ENCODE data around the gene RIC8A. TPM values are rescaled to one million over a fixed set of nuclear protein-coding genes. Genes with fewer than 3 reads are reported as not detected.

The RIC8A gene
- total and polyA plus RNA-seq, 9 donors, result 33.6 to 119 (median 83.8) TPM

- no peaks in the 10 kb centered on the region for H3K4me1 ChIP-seq (ENCODE audit: insufficient read depth)
- H3K4me3 ChIP-seq, result no peak overlapping the region
- no peak for TF ChIP-seq POLR2A (IDR thresholded peaks at IDR 0.05)
- no peak for TF ChIP-seq EP300 (IDR thresholded peaks at IDR 0.05)
- TF ChIP-seq, protein P1, sequence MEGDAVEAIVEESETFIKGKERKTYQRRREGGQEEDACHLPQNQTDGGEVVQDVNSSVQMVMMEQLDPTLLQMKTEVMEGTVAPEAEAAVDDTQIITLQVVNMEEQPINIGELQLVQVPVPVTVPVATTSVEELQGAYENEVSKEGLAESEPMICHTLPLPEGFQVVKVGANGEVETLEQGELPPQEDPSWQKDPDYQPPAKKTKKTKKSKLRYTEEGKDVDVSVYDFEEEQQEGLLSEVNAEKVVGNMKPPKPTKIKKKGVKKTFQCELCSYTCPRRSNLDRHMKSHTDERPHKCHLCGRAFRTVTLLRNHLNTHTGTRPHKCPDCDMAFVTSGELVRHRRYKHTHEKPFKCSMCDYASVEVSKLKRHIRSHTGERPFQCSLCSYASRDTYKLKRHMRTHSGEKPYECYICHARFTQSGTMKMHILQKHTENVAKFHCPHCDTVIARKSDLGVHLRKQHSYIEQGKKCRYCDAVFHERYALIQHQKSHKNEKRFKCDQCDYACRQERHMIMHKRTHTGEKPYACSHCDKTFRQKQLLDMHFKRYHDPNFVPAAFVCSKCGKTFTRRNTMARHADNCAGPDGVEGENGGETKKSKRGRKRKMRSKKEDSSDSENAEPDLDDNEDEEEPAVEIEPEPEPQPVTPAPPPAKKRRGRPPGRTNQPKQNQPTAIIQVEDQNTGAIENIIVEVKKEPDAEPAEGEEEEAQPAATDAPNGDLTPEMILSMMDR (IDR thresholded peaks at IDR 0.05), result no peak
- H3K27ac ChIP-seq, result no peak overlapping the region
- H3K36me3 ChIP-seq, result no peaks in the 10 kb centered on the region
- intact Hi-C loops (cut with DNase I), result no loop called here
- DNase-seq, result peak in 4 of 5 donors; percentile 20 to 42 (median 24)
- no peaks in the 10 kb centered on the region for H3K27me3 ChIP-seq
- H3K9me3 ChIP-seq, result no peaks in the 10 kb centered on the region
- 79 to 83% (median 83%) methylated on average over 21 of the region's 21 CpGs for WGBS, 3 donors
These were observed 9.2 kb upstream of the RIC8A start for GRCh38 chr11:198236-198806.

- WGBS, 3 donors, result 73 to 79% (median 75%) methylated on average over 13 of the region's 13 CpGs
- no peaks in the 10 kb centered on the region for H3K9me3 ChIP-seq
- no peak overlapping the region for H3K27ac ChIP-seq
- intact Hi-C loops (cut with DNase I), result no loop called here
- H3K4me1 ChIP-seq (ENCODE audit: insufficient read depth), result no peaks in the 10 kb centered on the region
- no peak overlapping the region for H3K4me3 ChIP-seq
- no peaks in the 10 kb centered on the region for H3K27me3 ChIP-seq
- H3K36me3 ChIP-seq, result no peaks in the 10 kb centered on the region
- peak in 4 of 5 donors; percentile 20 to 41 (median 22) for DNase-seq
- TF ChIP-seq EP300 (IDR thresholded peaks at IDR 0.05) (no peak), POLR2A (IDR thresholded peaks at IDR 0.05) (no peak)
- TF ChIP-seq, protein P1 (IDR thresholded peaks at IDR 0.05), result no peak
These were observed 8.4 kb upstream of the RIC8A start for GRCh38 chr11:199004-199581.

DNA sequence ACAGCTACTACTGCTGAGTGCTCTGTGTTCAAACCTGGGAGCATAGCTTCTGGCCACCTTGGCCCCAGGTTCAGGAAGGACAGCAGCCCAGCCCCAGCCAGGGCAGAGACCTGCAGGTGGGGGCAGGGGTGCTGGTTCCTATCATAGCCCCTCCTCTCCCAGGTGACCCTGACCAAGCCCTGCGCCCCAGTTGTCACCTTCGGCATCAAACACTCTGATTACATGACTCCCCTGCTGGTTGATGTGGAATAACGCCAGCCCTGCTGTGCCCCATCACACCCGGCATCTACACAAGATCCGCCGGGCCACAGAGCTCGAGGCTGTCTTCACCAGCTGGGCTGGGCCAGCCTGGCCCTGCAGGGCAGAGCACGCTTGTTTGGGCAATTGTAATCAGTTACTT, 7.7 kb upstream of the RIC8A start:
- H3K4me3 ChIP-seq, result no peak overlapping the region
- intact Hi-C loops (cut with DNase I), result loop anchor here in 3 of 4 donors (10.0 kb wide), 2 partner anchors 105 to 165 kb away; partner anchors contain the start of genes B4GALNT4 (in 3 of the 3) and IFITM2 (in 1 of the 3)
- no peaks in the 10 kb centered on the region for H3K27me3 ChIP-seq
- no peaks in the 10 kb centered on the region for H3K36me3 ChIP-seq
- WGBS, 3 donors, result 60 to 79% (median 73%) methylated on average over 8 of the region's 8 CpGs
- H3K27ac ChIP-seq, result no peak overlapping the region
- H3K4me1 ChIP-seq (ENCODE audit: insufficient read depth), result peaks cover 4% of the 10 kb centered on the region
- TF ChIP-seq POLR2A (IDR thresholded peaks at IDR 0.05) (no peak), EP300 (IDR thresholded peaks at IDR 0.05) (no peak)
- TF ChIP-seq, protein P1 (IDR thresholded peaks at IDR 0.05), result no peak
- no peaks in the 10 kb centered on the region for H3K9me3 ChIP-seq
- peak in 2 of 5 donors; percentile 22 to 23 for DNase-seq

GRCh38 chr11:200224-201003, 7.1 kb upstream of the RIC8A start:
- DNase-seq, result peak in 2 of 5 donors; percentile 18 to 20
- WGBS, 3 donors, result 84 to 89% (median 87%) methylated on average over 13 of the region's 13 CpGs

More at GRCh38 chr11:200224-201003, 7.1 kb upstream of the RIC8A start:
- Histone ChIP-seq H3K27me3 (no peaks in the 10 kb centered on the region), H3K9me3 (no peaks in the 10 kb centered on the region), H3K4me3 (no peak overlapping the region), H3K4me1 (ENCODE audit: insufficient read depth) (peaks cover 9% of the 10 kb centered on the region), H3K36me3 (no peaks in the 10 kb centered on the region), H3K27ac (no peak overlapping the region)
- TF ChIP-seq EP300 (IDR thresholded peaks at IDR 0.05) (no peak), POLR2A (IDR thresholded peaks at IDR 0.05) (no peak)
- TF ChIP-seq, protein P1 (IDR thresholded peaks at IDR 0.05), result no peak
- intact Hi-C loops (cut with DNase I), result loop anchor here in 3 of 4 donors (10.0 kb wide), 2 partner anchors 104 to 164 kb away; partner anchors contain the start of genes B4GALNT4 (in 3 of the 3) and IFITM2 (in 1 of the 3)

Measured in ovary (tissue), 9 donors.